GM23248 (cell line): ENCODE measurements around the gene SHROOM2. TPM values are rescaled to one million over a fixed set of nuclear protein-coding genes. Genes with fewer than 3 reads are reported as not detected.
A peak's percentile ranks its signal among the peaks of the same experiment; 100 is the strongest.

ENCODE experiments used
- DNase-seq: peaks from one replicate; pipeline ENCODE4 v3.0.0-alpha.2; 2015
- H2AFZ ChIP-seq: fragments of 200-600 bp; sonication (generic); 2 replicates; pipeline ENCODE4 v1.6.1; 2016; ENCODE audit warnings: antibody characterized with exemption
- H3F3A ChIP-seq: fragments of 200-600 bp; sonication (generic); 2 replicates; pipeline ENCODE4 v1.6.1; 2016; ENCODE audit warnings: mild to moderate bottlenecking, antibody characterized with exemption, mixed run types; ENCODE audit not compliant: insufficient read depth
- H3K27ac ChIP-seq: fragments of 200-600 bp; sonication (generic); 2 replicates; pipeline ENCODE4 v1.5.1; 2016; ENCODE audit warnings: mild to moderate bottlenecking
- H3K27me3 ChIP-seq: fragments of 200-600 bp; sonication (generic); replicated peaks from 2 replicates; pipeline ENCODE4 v1.6.1; 2016; ENCODE audit warnings: mild to moderate bottlenecking; ENCODE audit not compliant: insufficient read depth
- H3K36me3 ChIP-seq: fragments of 200-600 bp; sonication (generic); 2 replicates; pipeline ENCODE4 v1.6.1; 2016; ENCODE audit warnings: low read depth, mild to moderate bottlenecking
- H3K4me1 ChIP-seq: fragments of 200-600 bp; sonication (generic); 2 replicates; pipeline ENCODE4 v1.6.1; 2016; ENCODE audit warnings: mild to moderate bottlenecking; ENCODE audit not compliant: insufficient read depth
- H3K4me2 ChIP-seq: fragments of 200-600 bp; sonication (generic); one replicate; pipeline ENCODE4 v1.6.1; 2016; ENCODE audit warnings: mild to moderate bottlenecking; ENCODE audit not compliant: unreplicated experiment
- H3K4me3 ChIP-seq: fragments of 200-600 bp; sonication (generic); 2 replicates; pipeline ENCODE4 v1.5.1; 2016; ENCODE audit warnings: mild to moderate bottlenecking
- H3K79me2 ChIP-seq: fragments of 200-600 bp; sonication (generic); 2 replicates; pipeline ENCODE4 v1.6.1; 2016; ENCODE audit warnings: mild to moderate bottlenecking; ENCODE audit not compliant: insufficient read depth
- H3K9ac ChIP-seq: fragments of 200-600 bp; sonication (generic); 2 replicates; pipeline ENCODE4 v1.6.1; 2016; ENCODE audit warnings: mild to moderate bottlenecking
- H3K9me2 ChIP-seq: fragments of 200-600 bp; sonication (generic); 2 replicates; pipeline ENCODE4 v1.6.1; 2016; ENCODE audit warnings: mixed run types, mild to moderate bottlenecking, moderate library complexity; ENCODE audit not compliant: insufficient read depth
- H3K9me3 ChIP-seq: fragments of 200-600 bp; sonication (generic); one replicate; pipeline ENCODE4 v1.6.1; 2017; ENCODE audit warnings: low read depth
- H4K20me1 ChIP-seq: fragments of 200-600 bp; sonication (generic); 2 replicates; pipeline ENCODE4 v1.6.0; 2016; ENCODE audit not compliant: insufficient read depth
- EZH2 ChIP-seq: fragments of 200-600 bp; sonication (generic); IDR thresholded peaks from 2 replicates; pipeline ENCODE4 v1.6.1; 2018; ENCODE audit warnings: antibody characterized with exemption, mild to moderate bottlenecking; ENCODE audit not compliant: insufficient read depth, poor library complexity, severe bottlenecking
- EZH2phosphoT487 ChIP-seq: fragments of 200-600 bp; sonication (generic); IDR thresholded peaks from 2 replicates; pipeline ENCODE4 v1.6.1; 2018; ENCODE audit warnings: antibody characterized with exemption, moderate library complexity, mild to moderate bottlenecking, low read depth; ENCODE audit not compliant: insufficient read depth
- WGBS, 2 experiments: methylation state at CpG; one replicate each; pipeline ENCODE4 v1.1.6; 2015 to 2017; ENCODE audit warnings: low lambda C conversion rate in 2 of 2, low coverage in 1 of 2; ENCODE audit errors: missing lambda C conversion rate in 2 of 2; 5-methylcytosine and 5-hydroxymethylcytosine counted together
- in situ Hi-C: fragments of 300-500 bp; cut with MboI; formaldehyde crosslinking; loops from 2 replicates; pipeline ENCODE4 v1.15.0; 2020
- polyA plus RNA-seq: library from polyadenylated mRNA; unstranded; fragments of >200 nt; fragmentation: Nextera tagmentation; extraction: Ambion mirVana; gene quantifications from 2 replicates; pipeline ENCODE4 v1.2.1, GENCODE V29; 2016
- total RNA-seq: library from RNA; depleted of rRNA; stranded (reverse); fragments of >200 nt; shearing (Covaris generic); gene quantifications from 2 replicates; pipeline ENCODE4 v1.2.3, GENCODE V29; 2014

Gene SHROOM2
- total and polyA plus RNA-seq, 2 experiments from 2014 or later: 0.22 to 0.63 TPM

- H3K36me3 ChIP-seq: no peaks in the 10 kb centered on the region
- no peak overlapping the region for H3K27ac ChIP-seq
- H2AFZ ChIP-seq: no peak overlapping the region
- H3K27me3 ChIP-seq: no peaks in the 10 kb centered on the region
- H3K9me2 ChIP-seq: no peaks in the 10 kb centered on the region
- no peak overlapping the region for H3K4me3 ChIP-seq
- no peak overlapping the region for H3K9ac ChIP-seq
- H3K4me1 ChIP-seq: peaks cover 13% of the 10 kb centered on the region
- in situ Hi-C loops: no loop called here
- TF ChIP-seq EZH2 (no peak), EZH2phosphoT487 (no peak)
- H4K20me1 ChIP-seq: no peaks in the 10 kb centered on the region
- DNase-seq: no peak
- H3K79me2 ChIP-seq: no peaks in the 10 kb centered on the region
- no peaks in the 10 kb centered on the region for H3F3A ChIP-seq
- H3K4me2 ChIP-seq: no peak overlapping the region
- H3K9me3 ChIP-seq: no peaks in the 10 kb centered on the region
- WGBS, 2 experiments: 79% methylated on average over 6 to 7 of the region's 7 CpGs
Observed at GRCh38 chrX:9844936-9845577, 58.8 kb downstream of the SHROOM2 start.

- 56 to 57% methylated on average over 6 of the region's 6 CpGs for WGBS, 2 experiments
- Histone ChIP-seq H3K9me2 (no peaks in the 10 kb centered on the region), H3F3A (no peaks in the 10 kb centered on the region), H3K27ac (no peak overlapping the region), H2AFZ (no peak overlapping the region), H3K4me2 (no peak overlapping the region), H3K4me1 (peaks cover 13% of the 10 kb centered on the region), H3K4me3 (no peak overlapping the region), H4K20me1 (no peaks in the 10 kb centered on the region), H3K36me3 (no peaks in the 10 kb centered on the region), H3K9ac (no peak overlapping the region), H3K9me3 (no peaks in the 10 kb centered on the region), H3K79me2 (no peaks in the 10 kb centered on the region), H3K27me3 (no peaks in the 10 kb centered on the region)
- no peak for DNase-seq
- in situ Hi-C loops: no loop called here
- no peak for TF ChIP-seq EZH2
- TF ChIP-seq EZH2phosphoT487: no peak
Observed at GRCh38 chrX:9845578-9845952, 59.3 kb downstream of the SHROOM2 start.

GRCh38 chrX:9846631-9847030 lies 60.4 kb downstream of the SHROOM2 start:
- H3K9me2 ChIP-seq: no peaks in the 10 kb centered on the region
- H4K20me1 ChIP-seq: no peaks in the 10 kb centered on the region
- peak overlapping the region; percentile 33; the same call in 1 of the 2 replicates for H3K9ac ChIP-seq
- no peaks in the 10 kb centered on the region for H3K9me3 ChIP-seq
- no peak for TF ChIP-seq EZH2
- no peak overlapping the region for H3K4me3 ChIP-seq
- peak overlapping the region; percentile 86 for H2AFZ ChIP-seq
- DNase-seq: peak; percentile 5
- H3K27me3 ChIP-seq: no peaks in the 10 kb centered on the region
- peaks cover 13% of the 10 kb centered on the region for H3K4me1 ChIP-seq
- H3F3A ChIP-seq: no peaks in the 10 kb centered on the region
- H3K79me2 ChIP-seq: no peaks in the 10 kb centered on the region
- H3K27ac ChIP-seq: peak overlapping the region; percentile 74
- in situ Hi-C loops: no loop called here
- 45 to 60% methylated on average over 7 to 8 of the region's 8 CpGs for WGBS, 2 experiments
- H3K4me2 ChIP-seq: peak overlapping the region; percentile 42
- no peaks in the 10 kb centered on the region for H3K36me3 ChIP-seq

GRCh38 chrX:9847071-9847470 lies 60.8 kb downstream of the SHROOM2 start:
- peak overlapping the region; percentile 74 for H3K27ac ChIP-seq
- DNase-seq: peak; percentile 75
- peaks cover 13% of the 10 kb centered on the region for H3K4me1 ChIP-seq
- TF ChIP-seq EZH2 (no peak), EZH2phosphoT487 (no peak)
- H3K27me3 ChIP-seq: no peaks in the 10 kb centered on the region
- H3K79me2 ChIP-seq: no peaks in the 10 kb centered on the region
- H3K36me3 ChIP-seq: no peaks in the 10 kb centered on the region
- H3K4me2 ChIP-seq: peak overlapping the region; percentile 42
- peak overlapping the region; percentile 86 for H2AFZ ChIP-seq
- in situ Hi-C loops: no loop called here
- H3F3A ChIP-seq: no peaks in the 10 kb centered on the region
- H3K9ac ChIP-seq: peak overlapping the region; percentile 33; the same call in 1 of the 2 replicates
- 30 to 41% methylated on average over 8 of the region's 8 CpGs for WGBS, 2 experiments
- H3K9me3 ChIP-seq: no peaks in the 10 kb centered on the region
- H3K9me2 ChIP-seq: no peaks in the 10 kb centered on the region
- no peaks in the 10 kb centered on the region for H4K20me1 ChIP-seq
- H3K4me3 ChIP-seq: no peak overlapping the region
